Panc1 (cell line): ENCODE data around the gene XXYLT1.

Experiments
- CTCF ChIP-seq: fragments of 450-650 bp; IDR thresholded peaks from 2 replicates; pipeline ENCODE4 v1.5.1; 2017; ENCODE audit warnings: mild to moderate bottlenecking
- POLR2AphosphoS5 ChIP-seq: IDR thresholded peaks from 2 replicates; pipeline ENCODE4 v1.6.1; 2012; ENCODE audit warnings: mild to moderate bottlenecking, low read depth, low read length, moderate library complexity
- REST ChIP-seq, 2 experiments: IDR thresholded peaks; 2 replicates each; pipeline ENCODE4 v1.6.1; 2011 to 2012; ENCODE audit warnings: low read depth in 2 of 2, control low read depth in 1 of 2, low read length in 1 of 2, mild to moderate bottlenecking in 1 of 2, moderate library complexity in 1 of 2; ENCODE audit not compliant: insufficient read depth in 1 of 2
- SIN3A ChIP-seq: IDR thresholded peaks from 2 replicates; pipeline ENCODE4 v1.6.1; 2012; ENCODE audit warnings: low read depth, mild to moderate bottlenecking, low read length, moderate library complexity, borderline replicate concordance; ENCODE audit not compliant: insufficient read depth

DNA sequence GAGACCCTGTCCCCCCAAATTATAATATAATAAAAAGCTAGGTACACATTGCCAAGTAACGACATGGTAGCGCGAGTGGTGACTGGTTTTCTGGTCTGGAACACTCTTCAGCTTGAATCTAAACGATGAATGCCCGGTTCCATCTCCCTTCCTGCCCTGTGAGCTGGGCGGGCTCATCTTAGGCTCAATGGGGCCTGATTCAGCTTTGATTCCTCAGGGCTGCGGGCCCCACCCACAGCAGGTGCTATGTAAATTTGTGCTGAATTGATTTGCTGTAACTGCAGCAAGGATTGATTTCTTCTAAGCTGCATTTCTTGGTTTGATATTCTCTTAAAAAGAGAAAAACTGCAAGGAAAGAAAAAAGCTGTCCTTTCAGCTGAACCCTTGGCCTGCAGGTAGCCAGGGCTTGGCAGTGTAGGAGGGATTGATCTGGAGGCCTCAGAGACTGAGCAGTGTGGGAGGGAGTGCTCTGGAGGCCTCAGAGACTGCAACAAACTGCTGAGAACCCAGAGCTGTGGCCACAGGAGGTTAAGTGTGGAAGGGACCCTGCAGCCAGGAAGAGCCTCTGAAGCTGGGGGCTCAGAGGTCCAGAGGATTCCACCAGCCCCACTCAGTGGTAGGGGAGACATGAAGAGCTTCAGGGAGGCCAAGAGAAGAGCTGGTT, 231.6 kb downstream of the XXYLT1 start:
- TF ChIP-seq REST (IDR thresholded peaks at IDR 0.05; ENCODE audit: insufficient read depth in 1 of 2, low read depth in 2 of 2, low read length in 1 of 2) (no peak), SIN3A (no peak), CTCF (no peak), POLR2AphosphoS5 (no peak)
